ENCODE results near the gene ZNF428.

ZNF428 gene

DNA sequence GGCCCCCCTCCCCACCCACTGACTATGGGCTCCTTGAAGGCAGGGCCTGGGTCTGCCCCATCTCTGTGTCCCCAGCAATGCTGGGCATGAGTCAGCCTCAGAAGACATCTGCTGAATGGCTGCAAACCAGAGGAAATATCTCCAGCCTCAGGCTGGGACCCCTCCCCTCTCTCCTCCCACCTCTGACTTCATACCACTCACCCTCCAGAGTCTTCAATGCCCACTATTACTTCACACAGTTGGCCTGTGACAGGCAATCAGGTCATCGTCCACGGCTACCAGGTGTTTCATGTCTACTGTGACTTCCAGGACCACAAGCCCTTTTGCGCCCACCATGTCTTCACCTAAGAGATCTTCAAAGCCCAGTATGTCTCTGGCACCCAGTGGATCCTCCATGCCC lies 7.6 kb downstream of the ZNF428 start, which contains the start of gene SRRM5:
Gene SRRM5 (plus strand): TSS at position 301 of the 400 bp plus-strand sequence. CDS start 34 bp downstream, at position 335.
- Histone ChIP-seq H3K4me3 (replicated peaks; ENCODE audit: low read depth, low read length) (no peak within 1 kb of the TSS), H3K36me3 (ENCODE audit: control insufficient read depth, insufficient read depth, low read length) (peaks cover 6% of the 10 kb centered on the region), H3K27me3 (replicated peaks; ENCODE audit: control insufficient read depth, insufficient read depth, low read length) (no peaks in the 10 kb centered on the region)
- TF ChIP-seq, protein P1, sequence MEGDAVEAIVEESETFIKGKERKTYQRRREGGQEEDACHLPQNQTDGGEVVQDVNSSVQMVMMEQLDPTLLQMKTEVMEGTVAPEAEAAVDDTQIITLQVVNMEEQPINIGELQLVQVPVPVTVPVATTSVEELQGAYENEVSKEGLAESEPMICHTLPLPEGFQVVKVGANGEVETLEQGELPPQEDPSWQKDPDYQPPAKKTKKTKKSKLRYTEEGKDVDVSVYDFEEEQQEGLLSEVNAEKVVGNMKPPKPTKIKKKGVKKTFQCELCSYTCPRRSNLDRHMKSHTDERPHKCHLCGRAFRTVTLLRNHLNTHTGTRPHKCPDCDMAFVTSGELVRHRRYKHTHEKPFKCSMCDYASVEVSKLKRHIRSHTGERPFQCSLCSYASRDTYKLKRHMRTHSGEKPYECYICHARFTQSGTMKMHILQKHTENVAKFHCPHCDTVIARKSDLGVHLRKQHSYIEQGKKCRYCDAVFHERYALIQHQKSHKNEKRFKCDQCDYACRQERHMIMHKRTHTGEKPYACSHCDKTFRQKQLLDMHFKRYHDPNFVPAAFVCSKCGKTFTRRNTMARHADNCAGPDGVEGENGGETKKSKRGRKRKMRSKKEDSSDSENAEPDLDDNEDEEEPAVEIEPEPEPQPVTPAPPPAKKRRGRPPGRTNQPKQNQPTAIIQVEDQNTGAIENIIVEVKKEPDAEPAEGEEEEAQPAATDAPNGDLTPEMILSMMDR (IDR thresholded peaks at IDR 0.05; ENCODE audit: insufficient read depth, low read length, poor library complexity, severe bottlenecking), result no peak
- DNase-seq (ENCODE audit: extremely low read depth, insufficient read length), result no peak

- no peak for DNase-seq (ENCODE audit: extremely low read depth, insufficient read length)
- H3K36me3 ChIP-seq (ENCODE audit: control insufficient read depth, insufficient read depth, low read length), result peaks cover 6% of the 10 kb centered on the region
These were observed 8.9 kb downstream of the ZNF428 start for GRCh38 chr19:43610493-43610892.

GRCh38 chr19:43609872-43610271 lies 9.6 kb downstream of the ZNF428 start:
- no peak for DNase-seq (ENCODE audit: extremely low read depth, insufficient read length)
- TF ChIP-seq, protein P1 (IDR thresholded peaks at IDR 0.05; ENCODE audit: insufficient read depth, low read length, poor library complexity, severe bottlenecking), result no peak
- Histone ChIP-seq H3K36me3 (ENCODE audit: control insufficient read depth, insufficient read depth, low read length) (peaks cover 6% of the 10 kb centered on the region), H3K4me3 (replicated peaks; ENCODE audit: low read depth, low read length) (no peak overlapping the region), H3K27me3 (replicated peaks; ENCODE audit: control insufficient read depth, insufficient read depth, low read length) (no peaks in the 10 kb centered on the region)

More at GRCh38 chr19:43610493-43610892, 8.9 kb downstream of the ZNF428 start:
- H3K4me3 ChIP-seq (replicated peaks; ENCODE audit: low read depth, low read length), result no peak overlapping the region
- TF ChIP-seq, protein P1 (IDR thresholded peaks at IDR 0.05; ENCODE audit: insufficient read depth, low read length, poor library complexity, severe bottlenecking), result no peak
- H3K27me3 ChIP-seq (replicated peaks; ENCODE audit: control insufficient read depth, insufficient read depth, low read length), result no peaks in the 10 kb centered on the region

- no peaks in the 10 kb centered on the region for H3K27me3 ChIP-seq (replicated peaks; ENCODE audit: control insufficient read depth, insufficient read depth, low read length)
- no peak overlapping the region for H3K4me3 ChIP-seq (replicated peaks; ENCODE audit: low read depth, low read length)
- DNase-seq (ENCODE audit: extremely low read depth, insufficient read length), result no peak
- TF ChIP-seq, protein P1 (IDR thresholded peaks at IDR 0.05; ENCODE audit: insufficient read depth, low read length, poor library complexity, severe bottlenecking), result no peak
- peaks cover 8% of the 10 kb centered on the region for H3K36me3 ChIP-seq (ENCODE audit: control insufficient read depth, insufficient read depth, low read length)
These were observed 11.9 kb downstream of the ZNF428 start for GRCh38 chr19:43607238-43608205.

DNA sequence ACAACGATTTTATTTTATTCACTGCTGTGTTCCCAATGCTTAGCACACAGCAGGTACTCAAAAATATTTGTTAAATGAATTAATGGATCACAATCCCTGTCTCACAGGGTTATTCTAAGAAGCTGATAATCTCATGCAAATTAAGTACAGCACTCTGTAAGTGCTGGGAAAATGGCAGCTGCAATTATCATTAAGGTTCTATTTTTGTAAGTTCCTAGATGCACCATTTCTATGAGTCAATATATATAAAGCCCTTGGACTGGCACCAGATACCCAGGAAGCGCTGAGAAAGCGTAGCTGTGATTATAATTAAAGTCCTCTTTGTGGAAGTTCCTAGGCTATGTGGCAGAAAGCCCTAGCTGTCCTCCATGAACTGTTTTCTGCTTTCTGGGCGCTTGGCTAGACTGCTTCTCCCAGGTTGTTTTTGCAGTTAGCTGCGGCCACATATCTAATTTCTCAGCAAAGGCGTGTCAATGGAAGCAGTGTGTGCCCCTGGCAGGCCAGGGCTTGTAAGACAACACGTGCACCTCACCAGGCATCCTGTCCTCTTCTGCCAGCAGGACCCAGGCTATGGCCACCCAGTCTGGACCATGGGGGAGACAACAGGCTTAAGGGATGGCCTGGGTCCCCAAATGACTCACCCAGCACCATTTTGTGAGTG lies 12.7 kb downstream of the ZNF428 start:
- no peak overlapping the region for H3K4me3 ChIP-seq (replicated peaks; ENCODE audit: low read depth, low read length)
- no peak for DNase-seq (ENCODE audit: extremely low read depth, insufficient read length)
- TF ChIP-seq, protein P1 (IDR thresholded peaks at IDR 0.05; ENCODE audit: insufficient read depth, low read length, poor library complexity, severe bottlenecking), result no peak
- no peaks in the 10 kb centered on the region for H3K27me3 ChIP-seq (replicated peaks; ENCODE audit: control insufficient read depth, insufficient read depth, low read length)
- H3K36me3 ChIP-seq (ENCODE audit: control insufficient read depth, insufficient read depth, low read length), result peaks cover 7% of the 10 kb centered on the region
